Brain microvascular endothelial cell (primary cell): ENCODE results near the gene PLIN3.

Experiments used
- DNase-seq: peaks from one replicate; pipeline ENCODE4 v3.0.0-alpha.2; 2020
- H3K27ac ChIP-seq: fragments of 250-450 bp; sonication (Bioruptor Pico); 2 replicates; pipeline ENCODE4 v1.5.1; 2020; ENCODE audit warnings: mild to moderate bottlenecking, moderate library complexity
- H3K27me3 ChIP-seq: fragments of 250-450 bp; sonication (Bioruptor Pico); replicated peaks from 2 replicates; pipeline ENCODE4 v1.5.1; 2020; ENCODE audit warnings: mild to moderate bottlenecking
- H3K36me3 ChIP-seq: fragments of 250-450 bp; sonication (Bioruptor Pico); replicated peaks from 2 replicates; pipeline ENCODE4 v1.5.1; 2020; ENCODE audit warnings: mild to moderate bottlenecking
- H3K4me3 ChIP-seq: 2 replicates; pipeline ENCODE4 v1.5.1; 2011; ENCODE audit warnings: low read depth, mild to moderate bottlenecking, control low read depth, low read length, moderate library complexity
- in situ Hi-C: cut with HindIII; loops from 2 replicates; pipeline ENCODE4 v1.10.0; 2017; ENCODE audit warnings: low sequenced_read_pairs, low pct_ligation_motif_present
- TF ChIP-seq, protein P1 (sequence below): IDR thresholded peaks from 2 replicates; pipeline ENCODE4 v1.5.1; 2011; ENCODE audit warnings: low read depth, mild to moderate bottlenecking, moderate library complexity, low read length, control low read depth, inconsistent platforms; ENCODE audit errors: missing control alignments

The PLIN3 gene

DNA sequence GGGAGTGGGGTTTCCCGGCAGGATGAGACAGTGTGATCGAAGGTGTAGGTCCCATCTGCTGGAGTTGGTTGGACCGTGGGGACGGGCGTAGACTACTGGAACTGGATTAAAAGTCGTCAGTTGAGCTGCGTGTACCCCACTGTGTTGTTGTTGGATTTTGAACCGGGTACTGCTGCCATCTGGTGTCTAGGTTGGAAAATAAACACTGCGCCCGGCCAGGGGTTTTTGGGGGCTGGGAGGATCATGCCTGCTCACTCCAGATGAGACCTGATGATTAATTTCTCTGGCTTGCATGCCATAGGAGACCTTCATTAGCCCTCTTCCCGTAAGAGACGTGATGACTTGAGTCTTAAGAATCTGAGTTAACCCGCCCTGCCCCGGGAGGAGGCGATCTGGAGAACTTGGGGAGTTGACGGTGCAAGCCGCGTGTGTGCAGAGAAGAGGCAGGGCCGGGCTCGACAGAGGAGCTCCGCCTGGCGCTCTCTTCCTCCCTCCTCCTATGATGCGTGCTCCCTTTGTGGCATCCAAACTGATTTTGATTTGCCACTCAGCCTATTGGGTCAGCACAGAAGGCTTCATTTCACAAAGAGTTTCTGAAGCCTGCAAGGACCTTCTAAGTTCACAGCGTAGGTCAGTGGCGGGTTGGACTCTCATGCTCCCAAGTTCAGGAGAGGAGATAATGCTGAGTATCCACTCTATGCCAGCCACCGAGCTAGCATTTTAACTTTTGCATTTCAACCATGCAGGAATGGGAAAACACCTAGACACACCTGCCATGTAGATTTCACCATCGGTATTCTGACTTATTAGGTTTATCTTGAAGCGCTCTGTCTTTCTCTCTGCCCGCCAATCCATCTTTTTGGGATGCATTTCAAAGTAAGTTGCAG, 44.6 kb upstream of the PLIN3 start:
- peak overlapping the region; percentile 63 for H3K4me3 ChIP-seq
- in situ Hi-C loops = no loop called here
- peak; percentile 99 for DNase-seq
- H3K36me3 ChIP-seq = no peaks in the 10 kb centered on the region
- H3K27me3 ChIP-seq = no peaks in the 10 kb centered on the region
- TF ChIP-seq, protein P1, sequence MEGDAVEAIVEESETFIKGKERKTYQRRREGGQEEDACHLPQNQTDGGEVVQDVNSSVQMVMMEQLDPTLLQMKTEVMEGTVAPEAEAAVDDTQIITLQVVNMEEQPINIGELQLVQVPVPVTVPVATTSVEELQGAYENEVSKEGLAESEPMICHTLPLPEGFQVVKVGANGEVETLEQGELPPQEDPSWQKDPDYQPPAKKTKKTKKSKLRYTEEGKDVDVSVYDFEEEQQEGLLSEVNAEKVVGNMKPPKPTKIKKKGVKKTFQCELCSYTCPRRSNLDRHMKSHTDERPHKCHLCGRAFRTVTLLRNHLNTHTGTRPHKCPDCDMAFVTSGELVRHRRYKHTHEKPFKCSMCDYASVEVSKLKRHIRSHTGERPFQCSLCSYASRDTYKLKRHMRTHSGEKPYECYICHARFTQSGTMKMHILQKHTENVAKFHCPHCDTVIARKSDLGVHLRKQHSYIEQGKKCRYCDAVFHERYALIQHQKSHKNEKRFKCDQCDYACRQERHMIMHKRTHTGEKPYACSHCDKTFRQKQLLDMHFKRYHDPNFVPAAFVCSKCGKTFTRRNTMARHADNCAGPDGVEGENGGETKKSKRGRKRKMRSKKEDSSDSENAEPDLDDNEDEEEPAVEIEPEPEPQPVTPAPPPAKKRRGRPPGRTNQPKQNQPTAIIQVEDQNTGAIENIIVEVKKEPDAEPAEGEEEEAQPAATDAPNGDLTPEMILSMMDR = peak; percentile 74
- peak overlapping the region; percentile 89 for H3K27ac ChIP-seq

DNA sequence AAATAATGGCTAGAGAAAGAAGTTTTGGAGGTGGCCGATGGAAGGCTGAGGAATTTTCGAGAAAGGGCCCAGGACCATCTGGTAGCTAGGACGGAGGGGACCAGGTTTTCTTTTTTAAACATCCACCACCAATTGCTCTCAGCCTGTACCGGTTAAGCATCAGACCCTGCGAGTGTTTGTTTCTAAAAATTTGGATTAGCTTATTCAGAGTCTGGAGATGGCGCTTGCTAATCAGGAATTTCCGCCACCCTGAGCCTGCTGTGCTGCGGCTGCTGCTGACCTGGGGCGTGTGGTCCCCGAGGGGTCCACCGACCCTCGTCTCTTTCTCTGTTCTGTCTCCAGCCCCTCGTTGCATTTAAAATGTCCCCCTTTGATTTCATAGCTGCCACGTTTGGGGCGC, 43.8 kb upstream of the PLIN3 start:
- H3K4me3 ChIP-seq = peak overlapping the region; percentile 63
- TF ChIP-seq, protein P1 = no peak
- in situ Hi-C loops = no loop called here
- H3K27ac ChIP-seq = peak overlapping the region; percentile 89
- DNase-seq = peak; percentile 14
- H3K36me3 ChIP-seq = no peaks in the 10 kb centered on the region
- no peaks in the 10 kb centered on the region for H3K27me3 ChIP-seq

DNA sequence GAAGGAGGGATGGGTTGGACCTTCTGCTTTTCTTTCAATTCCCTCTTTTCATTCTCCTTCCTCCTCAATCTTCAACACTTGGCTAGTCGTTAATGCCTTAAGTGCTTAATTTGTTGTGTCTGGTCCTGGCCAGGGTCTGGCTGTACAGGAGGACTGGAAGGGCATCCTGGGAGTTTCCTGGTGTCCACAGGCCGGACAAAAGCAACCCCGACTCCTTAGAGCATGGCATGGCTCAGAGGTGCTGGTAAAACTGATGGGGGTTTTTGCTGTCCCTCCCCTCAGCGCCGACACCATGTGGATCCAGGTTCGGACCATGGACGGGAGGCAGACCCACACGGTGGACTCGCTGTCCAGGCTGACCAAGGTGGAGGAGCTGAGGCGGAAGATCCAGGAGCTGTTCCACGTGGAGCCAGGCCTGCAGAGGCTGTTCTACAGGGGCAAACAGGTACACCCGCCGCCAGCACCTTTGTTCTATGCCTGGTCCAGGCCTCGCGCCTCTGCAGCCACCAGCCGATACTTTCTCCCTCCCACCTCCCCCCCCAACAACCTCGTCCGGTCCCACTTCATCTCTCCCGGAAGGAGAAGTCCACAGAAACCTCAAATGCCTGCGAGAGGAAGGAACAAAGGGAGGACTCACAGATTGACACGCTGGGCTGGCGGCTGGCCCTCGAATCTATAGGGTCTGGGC, 43.3 kb upstream of the PLIN3 start:
- TF ChIP-seq, protein P1 = no peak
- H3K4me3 ChIP-seq = peak overlapping the region; percentile 63
- in situ Hi-C loops = no loop called here
- peak overlapping the region; percentile 89 for H3K27ac ChIP-seq
- DNase-seq = peak; percentile 57
- no peaks in the 10 kb centered on the region for H3K27me3 ChIP-seq
- H3K36me3 ChIP-seq = no peaks in the 10 kb centered on the region

DNA sequence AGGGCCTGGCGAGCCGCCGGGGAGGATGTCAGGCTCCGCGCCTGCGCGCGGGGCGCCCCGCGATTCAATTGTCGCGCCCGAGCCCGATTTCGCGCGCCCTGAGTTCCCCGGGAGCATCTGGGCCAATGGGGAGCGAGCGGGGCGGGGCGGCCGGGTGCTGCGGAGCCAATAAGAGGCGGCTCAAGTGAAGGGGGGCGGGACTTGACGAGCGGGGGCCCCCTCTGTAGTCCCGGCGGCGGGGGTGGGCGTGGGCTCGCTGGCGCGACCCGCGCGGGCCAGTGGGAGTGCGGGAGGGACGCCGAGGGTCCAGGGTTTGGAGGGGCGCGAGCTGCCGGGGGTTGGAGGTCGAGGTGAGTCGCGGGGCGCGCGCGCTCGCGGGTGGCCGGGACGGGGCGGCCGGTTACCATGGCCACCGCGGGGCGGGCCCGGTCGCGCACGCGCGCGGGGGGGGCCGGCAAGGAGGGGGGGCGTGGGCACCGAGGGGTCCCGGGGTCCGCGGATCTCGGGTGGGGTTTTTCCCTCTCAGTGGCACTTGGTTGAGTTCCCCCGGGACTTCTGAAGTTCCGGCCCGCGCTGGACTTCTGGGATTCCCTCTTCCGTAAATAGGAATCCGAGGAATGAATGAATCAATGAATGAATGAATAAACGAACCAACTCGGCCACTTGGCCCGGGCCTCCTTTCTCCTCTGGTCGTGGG, 42.6 kb upstream of the PLIN3 start:
- in situ Hi-C loops = no loop called here
- TF ChIP-seq, protein P1 = no peak
- DNase-seq = peak; percentile 89
- H3K27me3 ChIP-seq = no peaks in the 10 kb centered on the region
- H3K4me3 ChIP-seq = peak overlapping the region; percentile 63
- H3K27ac ChIP-seq = peak overlapping the region; percentile 89
- no peaks in the 10 kb centered on the region for H3K36me3 ChIP-seq

DNA sequence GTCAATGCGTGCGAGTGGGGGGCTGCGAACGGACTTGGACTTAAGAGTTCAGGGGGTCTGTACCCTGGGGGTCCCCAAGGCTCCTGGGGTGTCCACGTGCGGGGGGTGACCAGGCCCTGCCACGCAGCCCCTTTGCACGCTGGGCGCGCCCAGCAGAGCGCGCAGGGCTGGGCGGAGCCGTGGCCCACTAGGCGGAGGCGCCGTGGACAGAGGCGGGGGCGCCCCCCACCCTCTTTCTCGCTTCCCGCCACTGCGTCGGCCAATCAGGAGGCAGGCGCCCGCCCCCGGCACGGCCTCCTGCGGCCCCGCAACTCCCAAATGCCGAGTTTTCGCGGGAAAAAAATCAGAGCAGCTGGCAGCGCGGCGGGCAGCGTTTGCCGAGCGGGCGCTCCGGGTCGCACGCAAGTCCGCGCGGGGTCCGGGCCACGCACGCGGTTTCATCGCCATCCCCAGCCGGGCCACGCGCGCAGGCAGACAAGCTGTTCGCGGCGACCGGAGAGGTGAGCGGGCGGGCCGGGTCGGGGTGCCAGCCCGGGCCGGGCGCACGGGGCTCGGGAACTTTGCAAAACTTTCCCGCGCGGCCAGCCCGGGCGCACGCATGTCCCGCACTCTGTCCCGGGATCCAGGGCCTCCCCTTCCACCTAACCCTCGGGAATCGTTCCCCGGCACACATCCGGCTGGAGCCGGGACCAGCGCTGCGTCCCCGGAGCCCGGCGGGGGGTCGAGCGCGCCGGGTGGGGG, 41.9 kb upstream of the PLIN3 start, which contains the start of gene UHRF1:
UHRF1 (plus strand) TSS at position 346 of the 741 bp plus-strand sequence. CDS start 1,385 bp downstream, outside the sequence.
- DNase-seq = no peak
- Histone ChIP-seq H3K4me3 (peak within 1 kb of the TSS; percentile 63), H3K27me3 (no peaks in the 10 kb centered on the region), H3K27ac (peak within 1 kb of the TSS; percentile 89), H3K36me3 (no peaks in the 10 kb centered on the region)
- TF ChIP-seq, protein P1 = no peak
- in situ Hi-C loops = no loop called here
